B cell (primary cell): ENCODE data around the gene EIF3D. TPM values are rescaled to one million over a fixed set of nuclear protein-coding genes. Genes with fewer than 3 reads are reported as not detected.

Experiments used
- ATAC-seq: fragments of 200-7000 bp; cut with Tn5 transposase; one replicate; pipeline ENCODE4 v1.10.0; 2021; ENCODE audit warnings: low read depth, mild to moderate bottlenecking, moderate number of reproducible peaks, moderate library complexity
- CTCF ChIA-PET: fragments of 350-600 bp; sonication (Branson Sonifier 250); formaldehyde crosslinking; loops from one replicate; lab custom pipeline; 2021; ENCODE audit warnings: antibody characterized with exemption, inconsistent platforms; lab: Charles Lee
- POLR2A ChIA-PET: fragments of 350-600 bp; sonication (Branson Sonifier 250); formaldehyde crosslinking; loops from one replicate; lab custom pipeline; 2021; ENCODE audit warnings: antibody characterized with exemption; lab: Charles Lee
- DNase-seq: peaks from one replicate; pipeline ENCODE4 v3.0.0; 2013
- H2AFZ ChIP-seq: 2 replicates; pipeline ENCODE4 v1.6.1; 2012; ENCODE audit warnings: mild to moderate bottlenecking, low read depth, low read length; ENCODE audit not compliant: insufficient read depth, poor library complexity, severe bottlenecking
- H3K27ac ChIP-seq, 2 donors: 1 replicate in 1 of 2; 2 replicates in 1 of 2; pipeline ENCODE4 v1.5.1; 2012 to 2013; ENCODE audit warnings: low read length in 2 of 2, mild to moderate bottlenecking in 2 of 2, moderate library complexity in 1 of 2
- H3K27me3 ChIP-seq, 4 experiments: fragments of 200-600 bp in 1 of 4; sonication (generic) in 1 of 4; replicated peaks in 1 of 4; 1 replicate in 2 of 4; 2 replicates in 2 of 4; pipeline versions ENCODE4 v1.6.1 to v1.7.0; 2013 to 2016; ENCODE audit warnings: low read length in 3 of 4, mild to moderate bottlenecking in 2 of 4, mixed read lengths in 1 of 4, moderate library complexity in 1 of 4; ENCODE audit not compliant: insufficient read depth in 4 of 4, control insufficient read depth in 3 of 4; ENCODE audit errors: control extremely low read depth in 1 of 4
- H3K36me3 ChIP-seq, 2 experiments: replicated peaks in 1 of 2; 1 replicate in 1 of 2; 2 replicates in 1 of 2; pipeline versions ENCODE4 v1.6.1 to v1.7.1; 2013; ENCODE audit warnings: low read length in 1 of 2; ENCODE audit not compliant: insufficient read depth in 2 of 2, control insufficient read depth in 1 of 2; ENCODE audit errors: control extremely low read depth in 1 of 2, extremely low read depth in 1 of 2
- H3K4me1 ChIP-seq, 2 donors: fragments of 200-600 bp in 1 of 2; sonication (generic) in 1 of 2; 1 replicate in 1 of 2; 2 replicates in 1 of 2; pipeline versions ENCODE4 v1.5.1 to v1.6.1; 2013 to 2017; ENCODE audit warnings: low read length in 2 of 2; ENCODE audit not compliant: control insufficient read depth in 2 of 2, insufficient read depth in 2 of 2
- H3K4me2 ChIP-seq: replicated peaks from 2 replicates; pipeline ENCODE3; 2012; ENCODE audit warnings: mild to moderate bottlenecking, low read depth, low read length; ENCODE audit not compliant: poor library complexity, severe bottlenecking
- H3K4me3 ChIP-seq, 5 experiments: fragments of 200-600 bp in 1 of 5; sonication (generic) in 1 of 5; 1 replicate in 3 of 5; 2 replicates in 2 of 5; pipeline versions ENCODE4 v1.5.1 to v1.7.0; 2011 to 2016; ENCODE audit warnings: low read length in 4 of 5, mild to moderate bottlenecking in 4 of 5, low read depth in 2 of 5, control low read depth in 1 of 5, moderate library complexity in 1 of 5; ENCODE audit not compliant: insufficient read depth in 1 of 5; ENCODE audit errors: control extremely low read depth in 1 of 5, extremely low read depth in 1 of 5
- H3K79me2 ChIP-seq: fragments of 200-600 bp; sonication (generic); one replicate; pipeline ENCODE4 v1.6.0; 2016; ENCODE audit warnings: low read length; ENCODE audit not compliant: control insufficient read depth, insufficient read depth
- H3K9ac ChIP-seq: fragments of 200-600 bp; sonication (generic); 2 replicates; pipeline ENCODE4 v1.6.1; 2017; ENCODE audit warnings: mild to moderate bottlenecking, low read length, moderate library complexity
- H3K9me3 ChIP-seq, 3 donors: one replicate each; pipeline versions ENCODE4 v1.6.1 to v1.7.1; 2013; ENCODE audit warnings: low read length in 2 of 3; ENCODE audit not compliant: control insufficient read depth in 2 of 3, insufficient read depth in 1 of 3; ENCODE audit errors: control extremely low read depth in 1 of 3
- H4K20me1 ChIP-seq: 2 replicates; pipeline ENCODE4 v1.6.0; 2012; ENCODE audit warnings: mild to moderate bottlenecking, low read length; ENCODE audit not compliant: insufficient read depth, control insufficient read depth, poor library complexity, severe bottlenecking
- H3K27ac Mint-ChIP-seq: one replicate; pipeline ENCODE4 v1.8.0; 2021; ENCODE audit warnings: mixed read lengths
- H3K27me3 Mint-ChIP-seq: one replicate; pipeline ENCODE4 v1.8.0; 2021; ENCODE audit warnings: mixed read lengths
- H3K4me1 Mint-ChIP-seq: one replicate; pipeline ENCODE4 v1.8.0; 2021; ENCODE audit warnings: mixed read lengths
- H3K4me3 Mint-ChIP-seq: one replicate; pipeline ENCODE4 v1.8.0; 2021; ENCODE audit warnings: mixed read lengths
- H3K9me3 Mint-ChIP-seq: one replicate; pipeline ENCODE4 v1.8.0; 2022; ENCODE audit warnings: mixed read lengths; ENCODE audit not compliant: insufficient read depth
- EZH2 ChIP-seq: IDR thresholded peaks from 2 replicates; pipeline ENCODE4 v1.6.1; 2012; ENCODE audit warnings: borderline replicate concordance, low read depth, mild to moderate bottlenecking, moderate library complexity, low read length; ENCODE audit not compliant: insufficient read depth, poor library complexity, severe bottlenecking
- WGBS: methylation state at CpG from one replicate; pipeline ENCODE4 v1.1.5; 2013; ENCODE audit warnings: missing lambda C conversion rate; ENCODE audit not compliant: insufficient coverage; 5-methylcytosine and 5-hydroxymethylcytosine counted together
- intact Hi-C: fragments of 100-400 bp; cut with micrococcal nuclease; formaldehyde crosslinking; loops from one replicate; pipeline ENCODE4 v1.10.0; 2022
- polyA plus RNA-seq: library from polyadenylated mRNA; depleted of rRNA; stranded (reverse); fragments of >200 nt; gene quantifications from 2 replicates; pipeline ENCODE4 v1.2.3, GENCODE V29; 2012
- total RNA-seq, 2 donors: library from RNA; stranded (reverse); fragments of 120-200 nt in 1 of 2; gene quantifications; 1 replicate in 1 of 2; 2 replicates in 1 of 2; pipeline versions ENCODE4 v1.2.3 to v1.2.4, GENCODE V29; 2013 to 2022
- TF ChIP-seq, protein P1 (sequence below): fragments of 200-600 bp; IDR thresholded peaks from one replicate; pipeline ENCODE4 v1.8.0; 2022; ENCODE audit warnings: antibody characterized with exemption, mild to moderate bottlenecking

Gene EIF3D
- total and polyA plus RNA-seq, 2 donors (not counting 1 experiment from before 2014, with no cell fraction given), result 274 to 324 TPM

DNA sequence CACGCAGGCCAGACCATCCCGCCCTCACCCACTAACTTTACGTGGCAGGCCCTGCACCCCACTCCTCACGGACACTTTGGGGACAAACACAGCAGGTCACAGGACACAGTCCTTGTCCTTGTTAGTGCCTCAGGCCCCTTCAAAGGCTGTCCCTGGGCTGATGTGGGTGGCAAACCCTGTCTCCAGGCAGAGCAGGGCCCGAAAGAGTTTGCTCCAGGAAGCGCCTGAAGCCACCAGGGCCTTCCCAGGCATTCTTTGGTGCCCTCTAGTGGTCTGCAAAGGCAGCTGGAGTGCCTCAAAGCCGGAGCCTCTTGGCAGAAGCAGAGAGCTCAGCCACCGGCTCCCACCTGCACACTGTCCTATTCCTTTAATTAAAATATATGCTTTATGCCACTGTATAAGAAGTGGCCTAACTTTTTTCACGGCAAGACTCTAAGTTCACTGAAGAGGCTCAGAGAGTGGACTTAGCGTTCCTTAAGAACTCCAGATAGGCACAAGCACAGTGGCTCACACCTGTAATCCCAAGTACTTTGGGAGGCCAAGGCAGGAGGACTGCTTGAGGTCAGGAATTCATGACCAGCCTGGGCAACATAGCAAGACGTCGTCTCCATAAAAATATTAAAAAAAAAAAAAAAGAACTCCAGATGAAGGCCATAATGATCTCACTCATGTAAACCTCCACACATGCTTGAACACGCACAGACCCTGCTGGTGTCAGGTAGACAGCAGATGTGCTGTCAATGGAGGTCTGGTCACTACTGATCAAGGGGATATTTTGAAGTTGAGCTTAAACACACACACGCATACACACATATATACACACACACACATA is 58.6 kb downstream of the EIF3D start:
- H4K20me1 ChIP-seq, result no peaks in the 10 kb centered on the region
- peaks cover 4 to 48% of the 10 kb centered on the region in 2 experiments for H3K36me3 ChIP-seq
- Mint-ChIP-seq H3K27me3 (no peaks in the 10 kb centered on the region), H3K27ac (peak overlapping the region; percentile 72), H3K4me3 (no peak overlapping the region), H3K4me1 (peaks cover 14% of the 10 kb centered on the region), H3K9me3 (no peaks in the 10 kb centered on the region)
- H3K9me3 ChIP-seq, result no peaks in the 10 kb centered on the region
- intact Hi-C loops, result loop anchor here (1.0 to 2.0 kb wide), 5 partner anchors 19 to 169 kb away; no protein-coding TSS in a partner anchor
- H2AFZ ChIP-seq, result peak overlapping the region; percentile 45
- 59% methylated on average over 8 of the region's 14 CpGs for WGBS
- H3K27me3 ChIP-seq, result no peaks in the 10 kb centered on the region
- no peak overlapping the region for H3K4me3 ChIP-seq
- CTCF ChIA-PET, result interaction anchor here (0.6 to 29.7 kb wide), 52 partner anchors 11 to 263 kb away, joined by 3 to 607 read pairs (median 5); partner anchors contain the start of genes FOXRED2, MYH9 and TXN2
- no peak overlapping the region for H3K9ac ChIP-seq
- TF ChIP-seq EZH2, result no peak
- TF ChIP-seq, protein P1, sequence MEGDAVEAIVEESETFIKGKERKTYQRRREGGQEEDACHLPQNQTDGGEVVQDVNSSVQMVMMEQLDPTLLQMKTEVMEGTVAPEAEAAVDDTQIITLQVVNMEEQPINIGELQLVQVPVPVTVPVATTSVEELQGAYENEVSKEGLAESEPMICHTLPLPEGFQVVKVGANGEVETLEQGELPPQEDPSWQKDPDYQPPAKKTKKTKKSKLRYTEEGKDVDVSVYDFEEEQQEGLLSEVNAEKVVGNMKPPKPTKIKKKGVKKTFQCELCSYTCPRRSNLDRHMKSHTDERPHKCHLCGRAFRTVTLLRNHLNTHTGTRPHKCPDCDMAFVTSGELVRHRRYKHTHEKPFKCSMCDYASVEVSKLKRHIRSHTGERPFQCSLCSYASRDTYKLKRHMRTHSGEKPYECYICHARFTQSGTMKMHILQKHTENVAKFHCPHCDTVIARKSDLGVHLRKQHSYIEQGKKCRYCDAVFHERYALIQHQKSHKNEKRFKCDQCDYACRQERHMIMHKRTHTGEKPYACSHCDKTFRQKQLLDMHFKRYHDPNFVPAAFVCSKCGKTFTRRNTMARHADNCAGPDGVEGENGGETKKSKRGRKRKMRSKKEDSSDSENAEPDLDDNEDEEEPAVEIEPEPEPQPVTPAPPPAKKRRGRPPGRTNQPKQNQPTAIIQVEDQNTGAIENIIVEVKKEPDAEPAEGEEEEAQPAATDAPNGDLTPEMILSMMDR, result peak; percentile 96
- DNase-seq (peak; percentile 88), ATAC-seq (peak; percentile 93)
- peak overlapping the region; percentile 32 for H3K4me2 ChIP-seq
- H3K27ac ChIP-seq, result no peak overlapping the region
- POLR2A ChIA-PET, result interaction anchor here (0.6 to 1.6 kb wide), 6 partner anchors 12 to 170 kb away, joined by 3 to 5 read pairs (median 4); no protein-coding TSS in a partner anchor
- peaks cover 6 to 17% of the 10 kb centered on the region in 2 donors for H3K4me1 ChIP-seq
- H3K79me2 ChIP-seq, result peaks cover 31% of the 10 kb centered on the region
